ENCODE measurements around the gene LSM2. TPM values are rescaled to one million over a fixed set of nuclear protein-coding genes. Genes with fewer than 3 reads are reported as not detected.

Gene LSM2
- total and polyA plus RNA-seq, 9 of the 15 experiments (the other 6 are each of a cell fraction or from before 2014, with no cell fraction given) = 154 to 407 (median 223) TPM

DNA sequence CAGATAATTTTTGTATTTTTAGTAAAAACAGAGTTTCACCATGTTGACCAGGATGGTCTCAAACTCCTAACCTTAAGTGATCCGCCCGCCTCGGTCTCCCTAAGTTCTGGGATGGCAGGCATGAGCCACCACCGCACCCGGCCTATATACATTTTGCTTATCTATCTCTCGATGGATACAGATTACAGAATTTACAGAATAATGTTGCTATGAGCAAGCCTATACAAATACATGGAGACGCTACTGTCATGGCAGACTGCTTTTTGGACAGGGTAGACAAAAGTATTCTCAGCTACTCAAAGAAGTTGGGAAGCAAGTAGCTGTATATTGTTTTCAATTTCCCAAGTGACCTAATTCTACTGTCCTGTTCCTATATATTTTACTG is 6.7 kb upstream of the LSM2 start (continued):
- TF ChIP-seq REST (IDR thresholded peaks at IDR 0.05; ENCODE audit: borderline replicate concordance) (no peak), REST (CRISPR knock-in tag; IDR thresholded peaks at IDR 0.05; ENCODE audit: low read depth) (no peak), ZNF384 (IDR thresholded peaks at IDR 0.05; ENCODE audit: low read depth, low read length) (no peak), ZNF165 (CRISPR knock-in tag; IDR thresholded peaks at IDR 0.05; ENCODE audit: borderline replicate concordance) (no peak), GABPA (tag; conservative IDR thresholded peaks at IDR 0.05; ENCODE audit: low read depth) (no peak), SAFB (IDR thresholded peaks at IDR 0.05; ENCODE audit: borderline replicate concordance, low read depth, low read length) (no peak), BCLAF1 (IDR thresholded peaks at IDR 0.05; ENCODE audit: borderline replicate concordance in 1 of 2, control insufficient read depth in 1 of 2, low read depth in 2 of 2, low read length in 1 of 2) (no peak), RBM25 (IDR thresholded peaks at IDR 0.05; ENCODE audit: low read depth, low read length, severe bottlenecking) (no peak), ZNF277 (CRISPR knock-in tag; IDR thresholded peaks at IDR 0.05; ENCODE audit: borderline replicate concordance) (no peak), DPF2 (IDR thresholded peaks at IDR 0.05) (no peak)
- TF ChIP-seq, protein P1, sequence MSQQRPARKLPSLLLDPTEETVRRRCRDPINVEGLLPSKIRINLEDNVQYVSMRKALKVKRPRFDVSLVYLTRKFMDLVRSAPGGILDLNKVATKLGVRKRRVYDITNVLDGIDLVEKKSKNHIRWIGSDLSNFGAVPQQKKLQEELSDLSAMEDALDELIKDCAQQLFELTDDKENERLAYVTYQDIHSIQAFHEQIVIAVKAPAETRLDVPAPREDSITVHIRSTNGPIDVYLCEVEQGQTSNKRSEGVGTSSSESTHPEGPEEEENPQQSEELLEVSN (IDR thresholded peaks at IDR 0.05; ENCODE audit: borderline replicate concordance in 1 of 2, extremely low read depth in 1 of 2, insufficient read depth in 1 of 2, insufficient read length in 1 of 2, low read depth in 1 of 2, low read length in 1 of 2, poor library complexity in 1 of 2, severe bottlenecking in 1 of 2) = no peak
- TF ChIP-seq, protein P2, sequence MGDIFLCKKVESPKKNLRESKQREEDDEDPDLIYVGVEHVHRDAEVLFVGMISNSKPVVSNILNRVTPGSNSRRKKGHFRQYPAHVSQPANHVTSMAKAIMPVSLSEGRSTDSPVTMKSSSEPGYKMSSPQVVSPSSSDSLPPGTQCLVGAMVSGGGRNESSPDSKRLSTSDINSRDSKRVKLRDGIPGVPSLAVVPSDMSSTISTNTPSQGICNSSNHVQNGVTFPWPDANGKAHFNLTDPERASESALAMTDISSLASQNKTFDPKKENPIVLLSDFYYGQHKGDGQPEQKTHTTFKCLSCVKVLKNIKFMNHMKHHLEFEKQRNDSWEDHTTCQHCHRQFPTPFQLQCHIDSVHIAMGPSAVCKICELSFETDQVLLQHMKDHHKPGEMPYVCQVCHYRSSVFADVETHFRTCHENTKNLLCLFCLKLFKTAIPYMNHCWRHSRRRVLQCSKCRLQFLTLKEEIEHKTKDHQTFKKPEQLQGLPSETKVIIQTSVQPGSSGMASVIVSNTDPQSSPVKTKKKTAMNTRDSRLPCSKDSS (IDR thresholded peaks at IDR 0.05; ENCODE audit: low read depth, partially characterized antibody) = no peak
